Karpas-422 (cell line): Measurements from ENCODE around the gene ITGA5. TPM values are rescaled to one million over a fixed set of nuclear protein-coding genes. Genes with fewer than 3 reads are reported as not detected.

ENCODE experiments used
- DNase-seq: peaks from one replicate; pipeline ENCODE4 v3.0.0-alpha.2; 2015
- H2AFZ ChIP-seq: fragments of 200-600 bp; sonication (generic); 2 replicates; pipeline ENCODE4 v1.6.1; 2014; ENCODE audit warnings: antibody characterized with exemption, low read length, mixed read lengths
- H3K27ac ChIP-seq: fragments of 200-600 bp; sonication (generic); 2 replicates; pipeline ENCODE4 v1.5.1; 2014; ENCODE audit warnings: mild to moderate bottlenecking, low read length, moderate library complexity
- H3K27me3 ChIP-seq: fragments of 200-600 bp; sonication (generic); 2 replicates; pipeline ENCODE4 v1.6.1; 2014; ENCODE audit warnings: low read length, mixed read lengths
- H3K36me3 ChIP-seq: fragments of 200-600 bp; sonication (generic); 2 replicates; pipeline ENCODE4 v1.6.1; 2014; ENCODE audit warnings: low read length, mixed read lengths; ENCODE audit not compliant: insufficient read depth
- H3K4me1 ChIP-seq: fragments of 200-600 bp; sonication (generic); 2 replicates; pipeline ENCODE4 v1.6.1; 2014; ENCODE audit warnings: mild to moderate bottlenecking, low read length, mixed read lengths
- H3K4me2 ChIP-seq: fragments of 200-600 bp; sonication (generic); 2 replicates; pipeline ENCODE4 v1.6.1; 2014; ENCODE audit warnings: low read length, low read depth, mild to moderate bottlenecking; ENCODE audit not compliant: poor library complexity, severe bottlenecking
- H3K4me3 ChIP-seq: fragments of 200-600 bp; sonication (generic); 2 replicates; pipeline ENCODE4 v1.5.1; 2014; ENCODE audit warnings: mild to moderate bottlenecking, antibody characterized with exemption, low read length, mixed read lengths
- H3K79me2 ChIP-seq: fragments of 200-600 bp; sonication (generic); 2 replicates; pipeline ENCODE4 v1.6.1; 2014; ENCODE audit warnings: mild to moderate bottlenecking, low read length, mixed read lengths
- H3K9ac ChIP-seq: fragments of 200-600 bp; sonication (generic); 2 replicates; pipeline ENCODE4 v1.6.0; 2014; ENCODE audit warnings: low read length
- H3K9me2 ChIP-seq: fragments of 200-600 bp; sonication (generic), shearing (Covaris generic); replicated peaks from 2 replicates; pipeline ENCODE4 v1.6.0; 2014; ENCODE audit warnings: mild to moderate bottlenecking, low read length, moderate library complexity; ENCODE audit not compliant: insufficient read depth
- H3K9me3 ChIP-seq: fragments of 300-700, 200-600 bp; sonication (generic); 2 replicates; pipeline ENCODE4 v1.6.1; 2014; ENCODE audit warnings: low read length, mixed read lengths
- H4K20me1 ChIP-seq: fragments of 200-600 bp; sonication (generic); 2 replicates; pipeline ENCODE4 v1.6.1; 2014; ENCODE audit warnings: mild to moderate bottlenecking, antibody characterized with exemption, low read length, low read depth; ENCODE audit not compliant: insufficient read depth
- total RNA-seq: library from RNA; depleted of rRNA; stranded (reverse); fragments of >200 nt; shearing (Covaris generic); gene quantifications from 2 replicates; pipeline ENCODE4 v1.2.3, GENCODE V29; 2014; ENCODE audit warnings: low replicate concordance

ITGA5 gene
- total RNA-seq, 1 experiment from 2014 or later = not detected

DNA sequence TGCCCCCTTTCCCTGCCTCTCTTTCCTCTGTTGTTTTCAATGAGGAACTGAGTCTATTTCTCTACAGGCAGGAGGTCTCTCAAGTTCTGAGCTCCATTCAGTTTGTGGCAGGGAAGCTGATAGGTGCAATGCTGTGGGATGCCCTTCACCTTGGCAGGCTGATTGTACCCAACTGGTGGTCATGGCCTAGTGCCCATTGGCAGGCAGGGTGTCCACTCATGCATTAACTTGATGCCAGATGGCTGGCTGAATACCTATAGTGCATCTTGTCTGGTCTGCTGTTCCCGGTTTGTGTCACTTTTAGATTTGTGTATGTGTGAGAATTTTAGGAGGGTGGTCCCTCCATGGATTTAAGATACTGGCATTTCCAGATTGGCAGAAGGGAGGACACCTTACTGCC, 20.0 kb upstream of the ITGA5 start:
- no peaks in the 10 kb centered on the region for H3K27me3 ChIP-seq
- H3K9me3 ChIP-seq = no peaks in the 10 kb centered on the region
- no peak overlapping the region for H3K27ac ChIP-seq
- H3K79me2 ChIP-seq = no peaks in the 10 kb centered on the region
- DNase-seq = no peak
- H4K20me1 ChIP-seq = no peaks in the 10 kb centered on the region
- no peak overlapping the region for H3K4me2 ChIP-seq
- peaks cover 6% of the 10 kb centered on the region; the same call in 1 of the 2 replicates for H3K4me1 ChIP-seq
- H3K36me3 ChIP-seq = no peaks in the 10 kb centered on the region
- H2AFZ ChIP-seq = no peak overlapping the region
- H3K9me2 ChIP-seq = no peaks in the 10 kb centered on the region
- no peak overlapping the region for H3K4me3 ChIP-seq
- H3K9ac ChIP-seq = no peak overlapping the region

DNA sequence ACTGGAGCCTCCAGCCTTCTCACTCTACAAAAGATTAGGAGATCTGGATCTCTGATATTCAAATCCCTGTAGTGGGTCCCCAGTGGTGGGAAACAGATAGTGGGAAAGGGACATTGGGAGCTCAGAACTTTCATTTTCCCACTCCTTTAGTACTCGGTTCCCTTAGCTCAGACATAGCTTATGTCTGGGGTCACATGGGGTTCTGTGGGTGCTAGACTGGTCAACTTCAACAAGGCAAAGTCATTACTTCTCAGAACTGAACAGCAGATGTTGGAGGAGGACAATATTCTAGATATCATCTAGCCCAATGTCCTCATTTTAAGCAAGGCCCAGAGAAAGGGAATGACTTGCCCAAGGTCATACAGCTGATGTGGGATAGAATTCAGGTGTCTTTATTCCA, 19.5 kb upstream of the ITGA5 start:
- H3K4me2 ChIP-seq = no peak overlapping the region
- H2AFZ ChIP-seq = no peak overlapping the region
- no peaks in the 10 kb centered on the region for H3K79me2 ChIP-seq
- no peaks in the 10 kb centered on the region for H3K9me2 ChIP-seq
- peaks cover 6% of the 10 kb centered on the region; the same call in 1 of the 2 replicates for H3K4me1 ChIP-seq
- H3K27me3 ChIP-seq = no peaks in the 10 kb centered on the region
- H3K27ac ChIP-seq = no peak overlapping the region
- no peaks in the 10 kb centered on the region for H3K36me3 ChIP-seq
- H4K20me1 ChIP-seq = no peaks in the 10 kb centered on the region
- H3K9ac ChIP-seq = no peak overlapping the region
- DNase-seq = no peak
- no peaks in the 10 kb centered on the region for H3K9me3 ChIP-seq
- no peak overlapping the region for H3K4me3 ChIP-seq

DNA sequence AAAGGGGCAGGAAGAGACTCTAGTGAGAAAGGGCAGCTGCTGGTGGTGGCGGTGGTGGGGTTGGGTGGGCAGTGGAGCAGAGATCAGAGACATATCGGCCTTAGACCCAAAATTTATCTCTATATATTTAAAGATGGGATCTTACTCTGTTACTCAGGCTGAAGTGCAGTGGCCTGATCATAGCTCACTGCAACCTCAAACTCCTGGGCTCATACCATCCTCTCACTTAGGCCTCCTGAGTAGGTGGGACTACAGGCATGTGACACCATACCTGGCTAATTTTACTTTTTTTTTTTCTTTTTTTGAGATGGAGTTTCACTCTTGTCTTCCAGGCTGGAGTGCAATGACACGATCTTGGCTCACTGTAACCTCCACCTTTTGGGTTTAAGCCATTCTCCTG, 18.6 kb upstream of the ITGA5 start:
- Histone ChIP-seq H3K79me2 (no peaks in the 10 kb centered on the region), H3K27me3 (no peaks in the 10 kb centered on the region), H3K9me2 (no peaks in the 10 kb centered on the region), H2AFZ (no peak overlapping the region), H3K4me1 (peaks cover 1% of the 10 kb centered on the region; the same call in 1 of the 2 replicates), H3K27ac (no peak overlapping the region), H3K9ac (no peak overlapping the region), H4K20me1 (no peaks in the 10 kb centered on the region), H3K4me2 (no peak overlapping the region), H3K9me3 (no peaks in the 10 kb centered on the region), H3K4me3 (no peak overlapping the region), H3K36me3 (no peaks in the 10 kb centered on the region)
- DNase-seq = no peak

DNA sequence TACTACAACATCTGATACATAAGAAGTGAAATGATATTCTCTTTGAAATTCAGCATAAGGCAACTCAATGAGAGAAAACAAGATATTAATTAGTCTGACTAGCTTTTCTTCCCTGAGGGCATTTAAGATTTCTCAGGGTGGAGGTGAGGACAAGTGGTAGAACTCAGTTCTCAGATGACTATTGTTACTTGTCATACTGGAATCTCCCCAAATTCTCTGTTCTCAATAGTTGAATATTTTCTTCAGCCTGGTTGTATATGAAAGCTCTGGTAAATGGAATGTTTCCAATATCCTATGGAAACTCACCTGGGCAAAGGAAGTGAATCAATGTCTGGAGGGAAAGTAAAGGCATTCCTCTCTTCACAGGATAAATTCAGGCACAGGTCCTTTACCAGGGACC, 18.2 kb upstream of the ITGA5 start:
- Histone ChIP-seq H4K20me1 (no peaks in the 10 kb centered on the region), H3K27ac (no peak overlapping the region), H3K4me1 (no peaks in the 10 kb centered on the region), H3K4me3 (no peak overlapping the region), H3K9me3 (no peaks in the 10 kb centered on the region), H2AFZ (no peak overlapping the region), H3K27me3 (no peaks in the 10 kb centered on the region), H3K9me2 (no peaks in the 10 kb centered on the region), H3K36me3 (no peaks in the 10 kb centered on the region), H3K9ac (no peak overlapping the region), H3K4me2 (no peak overlapping the region), H3K79me2 (no peaks in the 10 kb centered on the region)
- no peak for DNase-seq

DNA sequence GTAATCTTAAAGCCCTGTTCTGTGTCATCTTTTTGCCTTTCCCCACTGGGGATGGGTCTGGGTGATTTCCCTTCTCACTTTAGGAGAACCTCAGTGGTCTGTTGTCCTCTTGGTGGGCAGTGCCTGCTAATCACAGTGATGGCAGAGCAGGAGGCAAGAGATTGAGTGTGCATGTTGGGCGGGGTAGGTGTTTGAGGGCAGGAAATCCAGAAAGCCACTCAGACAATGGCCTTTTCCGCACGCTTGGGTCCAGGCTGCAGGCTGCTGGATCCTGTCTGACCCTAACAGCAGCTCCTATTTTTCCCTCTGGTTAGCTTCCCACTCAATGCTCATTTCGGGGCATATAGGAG, 13.7 kb upstream of the ITGA5 start:
- Histone ChIP-seq H3K9me2 (no peaks in the 10 kb centered on the region), H4K20me1 (no peaks in the 10 kb centered on the region), H3K36me3 (no peaks in the 10 kb centered on the region), H3K9me3 (no peaks in the 10 kb centered on the region), H3K4me3 (no peak overlapping the region), H3K9ac (no peak overlapping the region), H3K79me2 (no peaks in the 10 kb centered on the region), H3K4me1 (no peaks in the 10 kb centered on the region), H3K27me3 (no peaks in the 10 kb centered on the region), H3K27ac (no peak overlapping the region), H2AFZ (no peak overlapping the region), H3K4me2 (no peak overlapping the region)
- no peak for DNase-seq

DNA sequence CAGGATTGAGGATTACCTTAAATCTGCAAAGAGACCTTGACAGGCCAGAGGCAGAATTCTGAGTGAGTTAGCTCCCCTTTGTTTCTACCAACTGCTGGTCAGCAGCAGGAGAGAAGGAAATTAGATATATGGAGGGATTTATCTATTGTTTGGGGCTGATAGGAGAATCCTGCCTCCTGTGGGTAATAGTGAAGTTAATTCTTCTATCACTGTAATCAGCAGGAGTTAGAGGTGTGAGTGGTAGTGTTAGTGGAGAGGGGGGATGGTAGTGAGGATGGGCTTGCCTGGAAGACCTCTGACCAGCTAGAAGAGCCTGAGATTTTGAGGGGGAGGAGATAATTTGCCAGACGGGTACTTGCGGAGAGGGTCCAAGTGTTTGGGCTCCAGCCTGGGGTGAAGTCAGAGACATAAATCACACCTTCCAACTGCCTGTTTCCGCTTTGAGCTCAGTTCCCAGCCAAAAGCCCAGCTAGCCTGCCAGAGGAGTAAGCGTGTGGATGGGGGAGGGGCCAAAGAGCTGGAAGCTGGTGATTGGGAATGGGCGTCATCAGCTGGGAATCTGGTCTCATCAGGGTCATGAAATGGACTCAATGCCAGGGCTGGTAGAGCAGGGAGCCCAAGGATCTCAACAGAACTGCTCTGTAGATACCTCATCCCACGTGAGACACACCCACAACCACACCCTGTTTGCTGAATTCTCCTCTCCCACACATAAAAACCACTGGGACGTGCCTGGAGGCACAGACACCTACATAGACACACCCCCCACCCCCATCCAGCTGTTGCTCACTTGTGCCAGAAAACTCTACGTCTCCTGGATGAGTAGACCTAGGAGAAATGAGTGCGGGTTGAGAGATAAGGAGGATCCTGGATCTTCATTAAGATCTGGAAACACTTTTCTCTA, 13.1 kb upstream of the ITGA5 start:
- Histone ChIP-seq H3K9ac (no peak overlapping the region), H3K27me3 (no peaks in the 10 kb centered on the region), H3K9me3 (no peaks in the 10 kb centered on the region), H4K20me1 (no peaks in the 10 kb centered on the region), H3K9me2 (no peaks in the 10 kb centered on the region), H3K27ac (no peak overlapping the region), H2AFZ (no peak overlapping the region), H3K79me2 (no peaks in the 10 kb centered on the region), H3K4me3 (no peak overlapping the region), H3K36me3 (no peaks in the 10 kb centered on the region), H3K4me1 (no peaks in the 10 kb centered on the region), H3K4me2 (no peak overlapping the region)
- DNase-seq = no peak

DNA sequence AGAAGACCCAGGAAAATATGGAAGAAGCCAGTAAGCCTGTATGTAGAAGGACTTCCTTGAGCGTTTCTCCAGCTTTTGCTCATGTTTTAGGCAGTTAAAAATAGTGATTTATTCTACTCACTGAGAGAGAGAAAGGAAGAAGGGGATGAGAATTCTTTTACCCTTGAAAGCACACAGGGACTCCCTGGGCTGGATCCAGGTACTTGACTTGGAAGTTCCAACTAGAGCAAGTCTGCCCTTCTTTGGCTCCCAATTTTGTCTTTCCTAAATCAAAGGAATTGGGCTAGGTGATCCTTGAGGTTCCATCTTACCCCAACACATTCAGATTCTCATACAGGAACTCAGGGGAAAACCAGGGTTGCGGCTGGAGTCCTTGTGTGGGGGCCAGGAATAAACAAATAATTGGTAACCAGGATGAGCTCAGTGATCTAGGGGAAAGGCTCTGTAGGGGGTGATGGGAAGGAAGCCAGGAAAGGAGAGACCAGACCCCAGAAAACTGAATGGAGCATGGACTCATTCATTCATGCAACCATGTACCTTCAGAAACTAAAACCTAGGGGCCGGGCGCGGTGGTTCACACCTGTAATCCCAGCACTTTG, 11.5 kb upstream of the ITGA5 start:
- Histone ChIP-seq H3K9me3 (no peaks in the 10 kb centered on the region), H3K9ac (no peak overlapping the region), H4K20me1 (no peaks in the 10 kb centered on the region), H3K9me2 (no peaks in the 10 kb centered on the region), H2AFZ (no peak overlapping the region), H3K4me3 (no peak overlapping the region), H3K79me2 (no peaks in the 10 kb centered on the region), H3K4me1 (no peaks in the 10 kb centered on the region), H3K27ac (no peak overlapping the region), H3K4me2 (no peak overlapping the region), H3K36me3 (no peaks in the 10 kb centered on the region), H3K27me3 (no peaks in the 10 kb centered on the region)
- DNase-seq = no peak

DNA sequence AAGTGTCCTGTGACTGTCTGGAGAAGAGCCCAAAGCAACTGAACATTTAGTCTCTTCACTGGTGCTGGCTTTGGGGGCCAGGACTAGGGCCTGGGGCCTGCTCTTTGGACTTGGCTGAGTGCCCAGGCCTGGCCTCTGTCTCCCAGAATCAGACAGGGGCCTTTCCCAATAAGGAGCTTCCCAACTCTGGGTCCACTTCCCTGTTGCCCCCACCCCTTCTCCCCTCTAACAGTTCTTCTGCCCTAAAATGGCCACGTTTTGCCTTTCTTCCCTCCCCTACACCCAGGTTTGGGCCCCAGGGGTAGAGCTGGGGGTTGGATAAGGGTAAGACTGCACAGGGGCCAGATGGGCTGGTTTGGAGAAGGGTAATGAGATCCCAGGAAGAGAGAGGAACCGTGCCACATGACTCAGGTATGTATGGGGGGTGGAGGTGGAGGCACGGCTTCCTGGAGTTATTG, 10.0 kb upstream of the ITGA5 start:
- no peaks in the 10 kb centered on the region for H3K79me2 ChIP-seq

More for the DNA sequence above, 10.0 kb upstream of the ITGA5 start:
- Histone ChIP-seq H3K9me3 (no peaks in the 10 kb centered on the region), H3K27ac (no peak overlapping the region), H3K27me3 (no peaks in the 10 kb centered on the region), H3K9me2 (no peaks in the 10 kb centered on the region), H3K4me3 (no peak overlapping the region), H3K36me3 (no peaks in the 10 kb centered on the region), H3K4me1 (no peaks in the 10 kb centered on the region), H4K20me1 (no peaks in the 10 kb centered on the region), H3K4me2 (no peak overlapping the region), H3K9ac (no peak overlapping the region), H2AFZ (no peak overlapping the region)
- DNase-seq = no peak
